ENCODE measurements around the gene KDM4C.
A peak's percentile ranks its signal among the peaks of the same experiment; 100 is the strongest.

Gene KDM4C

DNA sequence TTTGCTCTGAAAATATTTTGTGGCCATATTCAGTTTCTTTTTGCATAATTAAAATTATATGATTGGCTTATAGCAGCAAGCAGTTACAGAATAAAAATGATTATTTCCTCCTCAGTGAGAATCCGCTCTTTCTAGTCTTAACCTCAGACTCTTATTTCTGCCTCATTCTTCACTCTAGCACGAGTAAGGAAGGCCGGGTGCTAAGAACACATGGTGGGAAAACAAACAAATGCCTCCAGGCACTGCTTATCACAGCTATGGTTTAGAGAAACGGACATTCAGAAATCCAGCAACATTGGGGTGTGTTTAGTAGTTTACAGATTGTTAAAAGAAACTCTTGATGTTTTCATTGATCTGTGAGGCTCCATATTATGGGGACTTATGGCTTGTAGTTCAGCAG lies 168.7 kb downstream of the KDM4C start:
- no peak for DNase-seq (ENCODE audit: low read depth)
- no peak for TF ChIP-seq CTCF (conservative IDR thresholded peaks at IDR 0.05; ENCODE audit: control insufficient read depth, insufficient read depth, low read depth, low read length)
- no peak overlapping the region for H3K4me3 ChIP-seq (ENCODE audit: control insufficient read depth, low read depth, low read length)

- no peak overlapping the region for H3K4me3 ChIP-seq (ENCODE audit: control insufficient read depth, low read depth, low read length)
- TF ChIP-seq CTCF (conservative IDR thresholded peaks at IDR 0.05; ENCODE audit: control insufficient read depth, insufficient read depth, low read depth, low read length): no peak
- no peak for DNase-seq (ENCODE audit: low read depth)
Measured at GRCh38 chr9:6927838-6928237, 170.1 kb downstream of the KDM4C start.

DNA sequence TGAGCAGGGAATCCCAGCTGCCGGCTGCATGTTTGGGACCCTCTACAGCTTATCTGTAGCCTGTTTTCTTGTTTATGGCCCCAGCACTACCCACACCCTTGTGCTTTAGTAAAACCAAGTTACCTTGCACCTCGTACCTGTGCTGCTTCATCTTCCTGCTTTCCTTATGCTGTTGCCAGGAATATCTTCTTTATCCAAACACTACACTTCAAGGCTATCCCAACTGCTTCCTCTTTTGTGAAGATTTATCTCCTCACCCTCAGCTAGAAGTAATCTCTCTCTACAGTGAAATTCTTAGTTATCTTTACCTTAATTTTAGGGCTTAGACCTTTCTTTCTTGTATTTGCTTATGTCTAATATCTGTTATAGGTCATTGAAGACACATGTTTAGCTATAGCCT lies 171.1 kb downstream of the KDM4C start:
- TF ChIP-seq CTCF (conservative IDR thresholded peaks at IDR 0.05; ENCODE audit: control insufficient read depth, insufficient read depth, low read depth, low read length): no peak
- DNase-seq (ENCODE audit: low read depth): no peak
- H3K4me3 ChIP-seq (ENCODE audit: control insufficient read depth, low read depth, low read length): no peak overlapping the region

GRCh38 chr9:6929441-6930215 lies 171.9 kb downstream of the KDM4C start:
- H3K4me3 ChIP-seq (ENCODE audit: control insufficient read depth, low read depth, low read length): no peak overlapping the region
- TF ChIP-seq CTCF (conservative IDR thresholded peaks at IDR 0.05; ENCODE audit: control insufficient read depth, insufficient read depth, low read depth, low read length): no peak
- DNase-seq (ENCODE audit: low read depth): no peak

DNA sequence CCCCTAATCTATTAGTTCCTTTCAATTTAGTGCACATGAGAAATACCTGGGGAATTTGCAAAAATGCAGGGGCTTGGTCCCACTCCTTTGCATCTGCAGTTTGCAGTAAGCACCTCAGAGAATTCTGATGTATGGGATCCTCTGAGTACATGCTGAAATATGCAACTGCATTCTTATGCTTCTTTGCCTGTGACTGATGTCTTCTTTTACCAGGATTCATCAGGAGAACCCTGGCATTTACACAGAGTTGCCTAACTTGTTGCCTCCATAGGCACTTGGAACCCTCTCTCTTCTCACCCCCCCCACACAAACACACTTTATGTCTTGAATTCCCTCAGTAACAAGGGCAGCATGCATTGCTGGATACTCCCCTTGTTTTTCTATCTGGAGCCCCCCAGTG lies 173.1 kb downstream of the KDM4C start:
- DNase-seq (ENCODE audit: low read depth): peak; percentile 67
- no peak overlapping the region for H3K4me3 ChIP-seq (ENCODE audit: control insufficient read depth, low read depth, low read length)
- TF ChIP-seq CTCF (conservative IDR thresholded peaks at IDR 0.05; ENCODE audit: control insufficient read depth, insufficient read depth, low read depth, low read length): no peak

GRCh38 chr9:6931913-6932312 lies 174.1 kb downstream of the KDM4C start:
- peak; percentile 86 for DNase-seq (ENCODE audit: low read depth)
- no peak overlapping the region for H3K4me3 ChIP-seq (ENCODE audit: control insufficient read depth, low read depth, low read length)
- TF ChIP-seq CTCF (conservative IDR thresholded peaks at IDR 0.05; ENCODE audit: control insufficient read depth, insufficient read depth, low read depth, low read length): no peak

Data from fibroblast of mammary gland (primary cell).